Measurements from ENCODE around the gene CCDC187. TPM values are rescaled to one million over a fixed set of nuclear protein-coding genes. Genes with fewer than 3 reads are reported as not detected.

Gene CCDC187
- polyA plus RNA-seq, 3 donors = 0.03 to 0.18 TPM; not detected in 1

DNA sequence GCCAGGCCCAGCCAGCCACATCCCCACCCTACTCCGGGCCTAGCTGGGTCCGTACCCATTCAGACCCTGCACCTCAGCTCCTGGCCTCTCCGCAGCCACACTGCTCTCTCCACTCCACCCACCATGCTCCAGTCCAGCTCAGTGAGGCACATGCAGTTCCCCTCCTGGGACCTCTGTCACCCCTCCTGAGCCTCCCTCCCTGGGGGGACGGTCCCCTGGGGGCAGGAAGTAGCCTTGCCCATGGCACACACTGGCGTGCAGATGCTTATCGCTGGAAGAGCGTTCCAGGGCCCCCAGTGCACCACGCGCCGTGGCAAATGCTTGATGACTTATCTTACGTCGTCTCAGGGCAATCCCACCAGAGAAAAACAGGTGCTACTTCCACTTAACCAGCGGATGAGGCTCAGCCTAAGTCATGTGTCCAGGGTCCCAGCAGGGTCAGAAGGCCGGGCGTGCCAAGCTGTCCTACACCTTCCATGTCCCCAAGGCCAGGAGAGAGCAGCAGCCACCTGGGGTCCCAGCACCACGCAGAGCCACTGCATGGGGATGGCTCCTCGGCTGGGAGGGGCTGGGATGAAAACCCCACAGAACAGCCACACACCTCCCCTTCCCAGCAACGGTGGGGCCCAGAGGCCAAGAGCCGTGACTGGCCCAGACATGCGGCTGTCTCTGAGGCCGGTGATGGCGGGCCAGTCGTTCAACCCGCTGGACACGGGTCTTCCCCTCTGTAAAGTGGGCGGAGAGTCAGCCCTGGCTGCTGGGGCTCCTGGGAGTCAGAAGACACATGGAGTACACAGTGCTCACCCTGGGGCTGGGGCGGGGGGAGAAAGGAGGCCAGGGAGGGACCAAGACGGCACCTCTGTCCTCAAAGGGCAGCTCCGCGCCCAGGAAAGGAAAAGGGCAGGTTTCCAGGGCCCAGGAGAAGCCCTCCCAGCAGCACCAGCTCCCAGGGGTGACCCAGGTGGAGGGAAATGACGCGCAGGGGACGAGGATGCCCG, 2.6 kb upstream of the CCDC187 start:
- 33 to 56% (median 36%) methylated on average over 28 to 34 of the region's 34 CpGs for WGBS, 3 donors
- no peak overlapping the region for H3K27ac ChIP-seq (ENCODE audit: low read depth, low read length)

DNA sequence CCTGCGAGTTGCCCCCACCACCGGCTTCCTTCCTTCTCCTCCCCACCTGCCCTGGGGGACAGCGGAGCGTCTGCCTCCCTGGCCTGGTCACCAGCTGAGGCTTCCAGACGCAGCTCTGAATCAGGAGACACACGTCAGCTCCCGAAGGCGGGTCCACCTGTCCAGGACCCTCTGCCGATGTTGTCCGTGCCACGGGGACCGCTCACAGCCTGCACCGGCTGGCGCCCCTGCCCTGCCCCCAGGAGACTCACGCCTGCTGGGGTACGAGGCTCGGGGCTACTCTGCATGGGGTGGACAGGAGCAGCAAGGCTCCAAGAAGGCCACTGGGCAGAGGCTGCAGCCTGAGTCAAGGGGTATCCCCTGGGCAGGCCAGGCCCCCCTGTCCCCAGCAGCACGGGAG, 1.9 kb upstream of the CCDC187 start:
- no peak overlapping the region for H3K27ac ChIP-seq (ENCODE audit: low read depth, low read length)
- WGBS, 3 donors = 40 to 71% (median 46%) methylated on average over 17 to 18 of the region's 18 CpGs

DNA sequence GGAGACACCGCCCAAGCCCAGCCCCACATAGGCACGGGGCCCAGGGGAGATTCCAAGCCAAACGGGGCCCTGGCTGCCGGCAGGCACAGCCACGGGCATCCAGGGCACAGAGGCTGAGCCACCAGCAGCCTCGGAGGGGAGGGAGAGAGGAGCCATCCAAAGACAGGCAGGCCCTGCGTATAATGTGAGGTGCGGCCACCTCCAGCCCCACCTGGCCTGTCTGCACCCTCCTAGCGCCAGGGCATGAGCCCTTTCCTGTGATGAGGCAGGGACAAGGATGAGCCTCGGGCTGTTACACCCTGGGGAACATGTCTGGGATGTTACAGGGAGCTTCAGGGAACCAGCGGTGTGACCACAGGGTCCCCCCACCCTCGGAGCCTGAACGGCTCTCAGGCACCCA, 1.1 kb upstream of the CCDC187 start:
- H3K27ac ChIP-seq (ENCODE audit: low read depth, low read length) = no peak overlapping the region
- 63 to 77% (median 73%) methylated on average over 13 of the region's 13 CpGs for WGBS, 3 donors

DNA sequence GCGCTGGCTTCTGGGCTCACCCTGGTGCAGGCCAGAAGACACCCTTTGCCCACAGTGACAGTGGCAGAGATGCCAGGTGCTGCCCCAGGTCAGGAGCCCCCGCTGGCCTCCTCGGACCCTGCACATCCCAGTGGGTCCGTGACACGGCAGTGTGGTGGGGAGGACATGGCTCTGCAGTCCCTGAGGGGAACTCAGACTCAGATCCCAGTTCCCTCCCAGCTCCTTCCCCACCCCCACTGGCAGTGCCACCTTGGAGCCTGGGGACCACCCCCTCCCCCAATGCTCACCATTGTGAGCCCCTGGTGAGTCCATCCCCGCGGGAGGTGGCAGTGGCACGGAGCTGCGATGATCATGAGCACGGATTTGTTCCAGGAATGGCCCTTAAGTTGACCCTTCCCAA, 562 bp upstream of the CCDC187 start:
- 84 to 85% (median 84%) methylated on average over 10 of the region's 10 CpGs for WGBS, 3 donors

DNA sequence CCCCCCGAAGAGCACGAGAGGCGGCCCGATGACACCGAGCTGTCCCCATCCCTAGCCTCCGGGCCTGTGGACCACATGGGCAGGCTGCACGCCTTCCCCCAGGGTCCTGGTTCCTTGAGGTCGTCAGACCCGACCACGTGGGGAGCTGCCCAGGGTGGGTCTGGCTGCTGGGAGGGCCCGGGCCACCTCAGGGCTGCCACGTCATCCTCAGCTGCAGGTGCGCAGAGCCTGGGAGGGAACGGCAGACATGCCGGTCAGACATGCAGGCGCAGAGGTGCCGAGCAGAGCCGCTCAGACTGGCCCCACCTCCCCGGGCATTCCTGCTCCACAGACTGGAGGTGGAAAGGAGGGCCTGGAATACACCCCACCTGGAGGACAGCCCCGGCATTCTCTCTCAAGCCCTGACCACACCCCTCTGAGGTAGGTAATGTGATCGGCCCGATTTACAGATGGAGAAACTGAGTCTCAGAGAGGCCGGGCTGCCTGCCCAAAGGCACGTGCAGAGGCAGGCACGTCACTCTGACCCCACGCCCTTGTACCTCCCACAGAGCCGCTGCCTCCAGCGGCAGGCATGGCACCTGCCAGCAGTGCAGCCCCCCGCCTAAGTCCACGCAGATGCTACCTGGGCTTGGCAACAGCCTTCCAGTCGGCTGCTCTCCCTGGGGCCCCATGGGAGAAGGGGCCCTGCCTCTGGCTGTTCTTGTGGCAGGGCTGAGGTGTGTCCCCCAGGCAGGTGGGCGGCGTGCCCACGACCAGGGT, 649 bp downstream of the CCDC187 start:
- no peak overlapping the region for H3K27ac ChIP-seq (ENCODE audit: low read depth, low read length)
- 78 to 84% (median 80%) methylated on average over 34 of the region's 34 CpGs for WGBS, 3 donors

More for the DNA sequence above, 562 bp upstream of the CCDC187 start:
- no peak overlapping the region for H3K27ac ChIP-seq (ENCODE audit: low read depth, low read length)

DNA sequence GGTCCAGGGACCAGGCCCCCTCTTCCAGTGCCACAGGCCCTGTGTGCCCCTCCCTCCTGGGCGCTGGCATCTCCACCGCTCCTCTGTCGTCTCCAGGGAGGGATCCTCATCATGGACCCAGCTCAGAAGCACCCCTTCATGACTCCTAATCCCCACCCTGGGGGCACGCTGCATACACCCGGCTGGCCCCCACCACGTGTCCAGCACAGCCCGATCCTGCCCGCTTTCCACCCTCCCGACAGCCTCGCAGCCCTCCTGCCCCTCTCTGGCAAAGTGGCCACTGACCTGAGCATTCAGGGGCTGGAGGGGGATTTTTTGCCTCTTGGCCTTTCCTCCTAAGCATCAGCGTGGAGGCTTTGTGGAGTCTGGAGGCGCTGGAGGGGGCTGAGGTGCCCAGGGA, 1.4 kb downstream of the CCDC187 start:
- WGBS, 3 donors = 87 to 90% (median 89%) methylated on average over 12 of the region's 12 CpGs
- H3K27ac ChIP-seq (ENCODE audit: low read depth, low read length) = no peak overlapping the region

- WGBS, 3 donors = 88 to 92% (median 89%) methylated on average over 13 of the region's 13 CpGs
- no peak overlapping the region for H3K27ac ChIP-seq (ENCODE audit: low read depth, low read length)
Observed at GRCh38 chr9:136300866-136301265, 3.0 kb downstream of the CCDC187 start.

DNA sequence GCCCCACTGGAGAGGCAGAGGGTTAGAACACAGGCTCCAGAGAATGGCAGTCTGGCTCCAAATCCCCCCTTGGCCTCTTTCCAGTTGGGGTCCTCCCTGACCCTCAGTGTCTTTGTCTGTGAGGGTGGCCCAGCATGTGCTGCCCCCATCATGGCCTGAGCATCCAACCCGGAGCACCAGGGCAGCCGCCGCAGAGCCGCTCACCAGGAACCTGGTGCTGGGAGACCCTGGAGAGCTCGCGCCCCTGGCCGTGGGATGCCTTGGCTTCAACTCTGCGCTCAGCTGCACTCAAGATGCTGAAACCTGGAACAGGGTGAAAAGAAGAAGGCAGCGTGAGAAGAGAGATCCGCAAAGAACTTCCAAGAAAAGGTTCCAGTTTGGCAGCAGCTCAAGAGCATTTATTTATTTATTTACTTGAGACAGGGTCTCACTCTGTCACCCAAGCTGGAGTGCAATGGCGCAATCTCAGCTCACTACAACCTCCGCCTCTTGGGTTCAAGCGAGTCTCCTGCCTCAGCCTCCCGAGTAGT, 3.8 kb downstream of the CCDC187 start:
- no peak overlapping the region for H3K27ac ChIP-seq (ENCODE audit: low read depth, low read length)
- WGBS, 3 donors = 79 to 90% (median 86%) methylated on average over 14 of the region's 14 CpGs

DNA sequence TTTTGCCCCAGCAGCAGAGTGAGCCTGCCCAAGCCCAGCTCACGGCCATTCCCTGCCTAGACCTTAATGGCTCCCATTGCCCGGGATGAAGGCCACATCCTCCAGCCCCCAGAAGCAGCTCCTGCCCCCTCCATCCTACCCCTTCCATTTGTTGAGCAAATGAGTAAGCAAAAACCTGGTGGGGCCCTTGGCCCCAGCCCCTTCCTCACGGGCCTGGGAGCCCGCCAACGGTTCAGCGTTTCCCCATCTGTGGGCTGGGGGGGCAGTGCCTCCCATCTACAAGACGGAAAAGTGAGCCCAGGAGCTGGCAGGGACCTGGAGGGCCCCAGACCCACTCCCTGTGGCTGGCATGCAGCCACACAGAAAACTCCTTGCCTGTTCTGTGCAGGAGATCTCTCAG, 4.4 kb downstream of the CCDC187 start:
- WGBS, 3 donors = 27 to 47% (median 42%) methylated on average over 7 of the region's 7 CpGs
- H3K27ac ChIP-seq (ENCODE audit: low read depth, low read length) = no peak overlapping the region

DNA sequence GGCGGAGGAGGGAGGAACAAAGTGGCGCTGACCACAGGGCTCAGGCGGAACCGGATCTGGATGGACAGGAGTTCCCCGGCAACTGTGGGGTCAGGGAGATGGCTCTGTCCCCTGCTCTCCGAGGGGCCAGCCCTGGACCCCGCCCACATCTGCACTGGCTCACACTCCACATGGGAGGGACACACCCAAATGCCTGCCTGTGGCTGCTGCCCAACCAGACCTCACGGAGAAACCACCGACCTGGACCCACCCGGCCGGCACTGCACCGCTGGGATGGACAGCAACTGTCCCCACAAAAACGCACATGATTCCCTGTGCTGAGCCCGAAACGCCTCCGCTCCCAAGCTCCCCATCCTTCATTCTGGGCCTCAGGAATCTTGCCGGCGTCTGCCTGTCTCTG, 4.8 kb downstream of the CCDC187 start:
- H3K27ac ChIP-seq (ENCODE audit: low read depth, low read length) = no peak overlapping the region
- WGBS, 3 donors = 75 to 83% (median 79%) methylated on average over 18 of the region's 18 CpGs

DNA sequence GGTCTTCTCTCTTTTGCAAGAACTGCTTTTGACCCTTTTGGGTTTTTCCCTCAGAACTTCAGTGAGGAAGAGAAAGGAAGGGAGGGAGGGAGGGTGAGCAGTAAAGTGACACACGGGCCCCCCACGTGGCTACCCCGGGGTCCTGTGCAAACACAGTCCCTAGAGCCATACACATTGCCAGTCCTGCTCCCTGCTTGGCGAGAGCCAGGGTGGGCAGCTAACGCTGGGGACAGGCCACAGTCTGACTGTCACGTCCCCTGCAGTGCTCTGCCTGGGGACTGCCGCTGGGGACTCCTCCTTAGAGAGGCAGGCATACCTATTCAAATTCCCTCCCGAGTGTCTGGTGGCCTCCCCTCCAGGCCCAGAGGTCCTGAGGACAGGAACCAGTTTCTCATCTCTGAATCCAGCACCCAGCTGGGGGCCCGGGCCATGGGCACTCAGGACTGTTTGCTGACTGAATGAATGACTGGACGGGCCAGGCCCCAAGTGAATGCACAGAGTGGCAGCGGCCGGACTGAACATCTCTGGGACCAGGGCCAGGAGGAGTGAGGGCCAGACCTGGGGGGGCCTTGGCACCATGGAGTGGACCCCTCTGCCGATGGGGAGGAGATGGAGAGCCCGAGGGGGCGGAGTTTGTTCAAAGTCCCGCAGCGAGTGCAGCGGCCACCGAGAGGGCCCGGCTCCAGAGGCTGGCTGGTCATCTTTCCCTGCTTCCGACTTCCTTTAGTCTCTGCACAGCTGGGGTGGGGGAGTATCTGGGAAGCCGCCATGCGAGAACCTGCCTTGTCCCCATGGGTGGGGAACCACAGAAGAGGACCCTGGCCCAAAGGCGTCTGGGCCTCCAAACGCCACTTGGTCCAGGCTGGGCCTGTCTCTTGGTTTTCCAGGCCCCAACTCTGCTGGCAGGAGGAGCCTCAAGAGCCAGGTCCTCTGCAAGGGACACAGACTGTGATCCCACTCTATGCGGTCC, 5.8 kb downstream of the CCDC187 start:
- 78 to 79% (median 78%) methylated on average over 26 of the region's 26 CpGs for WGBS, 3 donors
- H3K27ac ChIP-seq (ENCODE audit: low read depth, low read length) = no peak overlapping the region

DNA sequence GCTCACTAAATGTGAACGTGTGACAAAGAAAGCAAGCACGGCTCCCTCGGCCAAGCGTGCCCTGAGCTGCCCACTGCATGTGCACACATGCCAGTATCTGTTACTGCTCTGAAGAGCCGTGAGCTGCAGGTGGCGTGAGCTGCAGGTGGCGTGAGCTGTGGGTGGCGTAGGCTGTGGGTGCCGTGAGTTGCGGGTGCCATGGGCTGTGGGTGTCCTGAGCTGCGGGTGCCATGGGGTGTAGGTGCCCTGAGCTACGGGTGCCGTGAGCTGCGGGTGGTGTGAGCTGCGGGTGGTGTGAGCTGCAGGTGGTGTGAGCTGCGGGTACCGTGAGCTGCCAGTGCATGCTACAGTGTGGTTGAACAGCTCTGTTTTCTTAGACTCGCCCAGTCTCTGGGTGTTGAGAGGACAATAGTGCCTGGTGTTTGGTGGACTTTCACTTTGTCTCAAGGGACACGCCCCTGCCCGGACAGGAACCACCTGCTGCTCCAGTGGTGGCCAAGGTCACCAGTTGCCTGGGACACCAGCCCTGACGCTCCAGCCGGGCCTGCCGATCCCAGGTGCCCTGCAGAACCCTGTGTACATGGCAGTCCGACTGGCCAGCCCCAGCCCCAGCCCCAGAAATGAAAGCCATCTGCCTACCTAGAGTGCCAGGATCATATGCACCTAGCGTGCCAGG, 6.7 kb downstream of the CCDC187 start:
- WGBS, 3 donors = 33 to 74% (median 64%) methylated on average over 24 to 25 of the region's 25 CpGs

GRCh38 chr9:136296434-136297015, 7.4 kb downstream of the CCDC187 start:
- H3K27ac ChIP-seq (ENCODE audit: low read depth, low read length) = no peak overlapping the region
- 76 to 85% (median 81%) methylated on average over 14 to 16 of the region's 16 CpGs for WGBS, 3 donors

More for the DNA sequence above, 6.7 kb downstream of the CCDC187 start:
- H3K27ac ChIP-seq (ENCODE audit: low read depth, low read length) = no peak overlapping the region

DNA sequence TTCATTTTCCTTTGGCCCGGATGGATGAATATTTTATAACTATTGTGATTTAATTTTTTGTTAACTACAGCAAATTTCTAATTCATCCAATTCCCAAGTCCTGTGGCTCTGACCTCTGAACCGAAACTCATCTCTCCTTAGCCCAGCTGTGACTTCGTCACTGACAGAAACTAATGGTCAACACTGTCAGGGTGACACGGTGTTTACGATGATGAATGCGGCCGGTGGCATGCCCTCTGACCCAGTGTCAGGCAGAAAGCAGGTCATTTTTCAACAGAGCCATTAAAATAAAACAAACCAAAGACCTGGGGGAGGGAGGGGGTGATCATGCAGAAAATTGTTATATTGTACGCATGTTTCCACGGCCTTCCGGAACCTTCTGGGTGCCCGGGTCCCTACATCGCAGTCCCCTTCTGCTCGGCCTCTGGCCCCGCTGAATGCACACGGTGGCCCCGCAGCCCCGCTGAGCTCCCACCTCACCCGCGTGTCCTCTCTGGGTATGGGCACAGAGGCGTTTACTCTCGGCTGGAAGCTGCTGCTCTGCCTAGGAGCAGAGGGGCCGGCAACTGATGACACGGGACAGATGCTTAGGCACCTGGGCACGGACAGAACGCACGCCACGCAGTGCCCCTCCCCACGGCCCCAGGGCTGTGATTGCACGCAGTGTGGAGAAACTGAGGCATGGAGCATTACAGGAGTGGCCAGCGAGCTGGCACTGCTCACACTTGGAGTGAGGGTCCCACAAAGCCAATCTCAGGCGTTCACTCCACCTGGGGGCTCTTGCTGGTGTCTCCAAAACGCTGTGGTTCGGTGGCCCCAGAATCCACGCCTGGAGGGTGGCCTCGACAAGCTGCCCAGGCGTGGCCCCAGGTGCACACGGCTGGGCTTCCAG, 8.1 kb downstream of the CCDC187 start:
- WGBS, 3 donors = 58 to 62% (median 58%) methylated on average over 37 of the region's 37 CpGs
- no peak overlapping the region for H3K27ac ChIP-seq (ENCODE audit: low read depth, low read length)

DNA sequence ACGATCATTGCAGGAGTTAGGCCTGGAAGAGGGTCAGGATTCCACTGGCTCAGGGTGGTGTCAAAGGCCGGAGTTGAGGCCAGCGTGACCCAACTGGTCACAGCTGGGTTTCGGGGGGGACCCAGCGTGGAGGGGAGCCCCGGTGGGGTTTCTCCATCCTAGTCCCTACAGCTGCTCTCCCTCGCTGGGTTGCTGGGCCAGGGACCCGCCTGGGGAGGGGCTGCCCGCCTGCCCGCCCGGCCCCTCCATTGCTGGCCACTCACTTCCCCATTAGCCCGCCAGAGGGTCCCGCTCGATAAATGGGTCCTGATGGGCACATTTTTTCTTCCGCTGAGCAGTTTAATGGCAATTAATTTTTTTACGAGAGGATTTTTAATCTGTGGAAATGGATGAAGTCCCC, 8.8 kb downstream of the CCDC187 start:
- WGBS, 3 donors = 87 to 91% (median 87%) methylated on average over 16 of the region's 16 CpGs
- no peak overlapping the region for H3K27ac ChIP-seq (ENCODE audit: low read depth, low read length)

DNA sequence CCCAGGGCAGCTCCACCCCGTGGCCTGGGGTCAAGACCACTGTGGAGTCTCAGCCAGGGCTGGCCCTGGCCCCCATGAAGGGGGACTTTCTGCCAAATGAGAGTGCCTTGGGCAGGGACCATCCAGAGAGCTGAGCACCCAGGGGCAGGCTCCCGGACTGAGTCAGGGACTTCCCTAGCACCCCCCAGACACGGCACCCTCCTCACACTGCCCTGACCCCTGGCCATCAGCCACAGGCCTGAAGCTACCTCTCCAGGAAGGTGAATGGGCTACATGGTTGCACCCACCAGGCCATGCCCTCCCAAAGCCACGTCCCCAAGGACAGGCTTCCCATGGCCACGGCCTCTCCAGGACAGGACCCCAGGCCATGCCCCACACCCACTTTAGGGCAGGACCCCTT, 9.5 kb downstream of the CCDC187 start:
- WGBS, 3 donors = 70 to 83% (median 81%) methylated on average over 5 of the region's 5 CpGs
- no peak overlapping the region for H3K27ac ChIP-seq (ENCODE audit: low read depth, low read length)

Data from adipose tissue (tissue), 3 donors.